Measurements from ENCODE around the gene IGSF8. TPM values are rescaled to one million over a fixed set of nuclear protein-coding genes. Genes with fewer than 3 reads are reported as not detected.
"Not testable (repeated sequence)": the region's sequence is repeated elsewhere in the genome, so short reads cannot be mapped to it uniquely, and the experiment has no call there.

The IGSF8 gene
- total RNA-seq, 1 experiment from 2014 or later, result 35.6 TPM

DNA sequence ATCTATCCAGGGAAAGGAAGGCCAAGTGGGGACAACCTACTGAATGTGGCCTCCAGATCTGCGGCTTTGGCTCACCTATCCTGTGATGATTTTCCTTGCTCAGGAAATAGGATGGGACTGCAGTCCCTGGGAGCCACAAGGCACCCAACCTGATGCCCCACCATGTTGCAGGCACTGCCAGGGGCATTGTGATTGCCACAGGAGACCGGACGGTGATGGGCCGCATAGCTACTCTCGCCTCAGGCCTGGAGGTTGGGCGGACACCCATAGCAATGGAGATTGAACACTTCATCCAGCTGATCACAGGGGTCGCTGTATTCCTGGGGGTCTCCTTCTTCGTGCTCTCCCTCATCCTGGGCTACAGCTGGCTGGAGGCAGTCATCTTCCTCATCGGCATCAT, 29.0 kb upstream of the IGSF8 start:
- H3K27ac ChIP-seq (ENCODE audit: low read depth, low read length), result no peak overlapping the region
- intact Hi-C loops (cut with micrococcal nuclease), result no loop called here
- TF ChIP-seq ELF1 (IDR thresholded peaks at IDR 0.05; ENCODE audit: borderline replicate concordance, low read depth), result no peak
- peaks cover 15 to 31% of the 10 kb centered on the region in 2 experiments for H3K4me1 ChIP-seq (ENCODE audit: control insufficient read depth in 1 of 2, insufficient read depth in 2 of 2, low read length in 2 of 2)
- no peaks in the 10 kb centered on the region for H4K20me1 ChIP-seq (ENCODE audit: insufficient read depth)
- no peak overlapping the region for H3K9ac ChIP-seq (ENCODE audit: low read length)
- no peak for DNase-seq (ENCODE audit: low read depth, low spot score)
- POLR2A ChIA-PET, result no interaction called here
- no peaks in the 10 kb centered on the region for H3K36me3 ChIP-seq (ENCODE audit: control insufficient read depth in 1 of 2, insufficient read depth in 2 of 2, low read length in 2 of 2)
- no TSS peak for BruUV-seq (replicated peaks)
- H3K27me3 ChIP-seq (ENCODE audit: insufficient read depth, low read length), result no peaks in the 10 kb centered on the region
- H3K4me2 ChIP-seq (ENCODE audit: low read length), result no peak overlapping the region
- RAD21 ChIA-PET (ENCODE audit: low non-redundant PET in 1 of 2, low total read pairs in 2 of 2, uncharacterized antibody in 2 of 2, unreplicated experiment in 2 of 2), result no interaction called here
- H3K4me3 ChIP-seq (replicated peaks in 1 of 2; ENCODE audit: low read depth in 1 of 2, low read length in 2 of 2), result no peak overlapping the region
- no peaks in the 10 kb centered on the region for H3K9me3 ChIP-seq (ENCODE audit: control insufficient read depth in 1 of 2, insufficient read depth in 1 of 2, low read depth in 1 of 2, low read length in 2 of 2)
- CTCF ChIA-PET, result interaction anchor here (1.0 to 1.4 kb wide), 2 partner anchors 18 to 26 kb away, joined by 3 to 4 read pairs; no protein-coding TSS in a partner anchor
- ATAC-seq, result no peak
- H2AFZ ChIP-seq (ENCODE audit: low read depth, low read length, poor library complexity, severe bottlenecking), result no peak overlapping the region
- H3K9me2 ChIP-seq (ENCODE audit: insufficient read depth), result 0 out of 2 replicates have a peak, but pooled peaks cover 2% of the 10 kb centered on the region
- no peaks in the 10 kb centered on the region for H3K79me2 ChIP-seq (ENCODE audit: insufficient read depth, low read length)

DNA sequence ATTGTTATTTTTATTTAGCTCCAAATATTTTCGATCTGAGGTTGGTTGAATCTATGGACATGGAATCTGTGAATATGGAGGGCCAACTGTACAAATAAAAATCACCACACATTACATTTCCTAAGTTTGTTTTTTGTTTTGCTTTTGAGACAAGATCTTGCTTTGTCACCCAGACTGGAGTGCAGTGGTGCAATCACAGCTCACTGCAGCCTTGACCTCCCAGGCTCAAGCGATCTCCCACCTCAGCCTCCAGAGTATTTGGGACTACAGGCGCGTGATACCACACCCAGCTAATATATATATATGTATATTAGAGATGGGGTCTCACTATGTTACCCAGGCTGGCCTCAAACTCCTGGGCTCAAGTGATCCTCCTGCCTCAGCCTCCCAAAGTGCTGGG, 27.9 kb upstream of the IGSF8 start:
- CTCF ChIA-PET; H2AFZ ChIP-seq (ENCODE audit: low read depth, low read length, poor library complexity, severe bottlenecking); BruUV-seq (replicated peaks); H3K27me3 ChIP-seq (ENCODE audit: insufficient read depth, low read length); H3K4me2 ChIP-seq (ENCODE audit: low read length); ATAC-seq; H3K9me3 ChIP-seq (ENCODE audit: control insufficient read depth in 1 of 2, insufficient read depth in 1 of 2, low read depth in 1 of 2, low read length in 2 of 2); DNase-seq (ENCODE audit: low read depth, low spot score); H3K79me2 ChIP-seq (ENCODE audit: insufficient read depth, low read length); POLR2A ChIA-PET; H3K9me2 ChIP-seq (ENCODE audit: insufficient read depth); H3K4me3 ChIP-seq (replicated peaks in 1 of 2; ENCODE audit: low read depth in 1 of 2, low read length in 2 of 2); H3K36me3 ChIP-seq (ENCODE audit: control insufficient read depth in 1 of 2, insufficient read depth in 2 of 2, low read length in 2 of 2); H3K27ac ChIP-seq (ENCODE audit: low read depth, low read length); H4K20me1 ChIP-seq (ENCODE audit: insufficient read depth); RAD21 ChIA-PET (ENCODE audit: low non-redundant PET in 1 of 2, low total read pairs in 2 of 2, uncharacterized antibody in 2 of 2, unreplicated experiment in 2 of 2); H3K9ac ChIP-seq (ENCODE audit: low read length); intact Hi-C loops (cut with micrococcal nuclease): not testable (repeated sequence)
- peaks cover 15 to 31% of the 10 kb centered on the region in 2 experiments for H3K4me1 ChIP-seq (ENCODE audit: control insufficient read depth in 1 of 2, insufficient read depth in 2 of 2, low read length in 2 of 2)

DNA sequence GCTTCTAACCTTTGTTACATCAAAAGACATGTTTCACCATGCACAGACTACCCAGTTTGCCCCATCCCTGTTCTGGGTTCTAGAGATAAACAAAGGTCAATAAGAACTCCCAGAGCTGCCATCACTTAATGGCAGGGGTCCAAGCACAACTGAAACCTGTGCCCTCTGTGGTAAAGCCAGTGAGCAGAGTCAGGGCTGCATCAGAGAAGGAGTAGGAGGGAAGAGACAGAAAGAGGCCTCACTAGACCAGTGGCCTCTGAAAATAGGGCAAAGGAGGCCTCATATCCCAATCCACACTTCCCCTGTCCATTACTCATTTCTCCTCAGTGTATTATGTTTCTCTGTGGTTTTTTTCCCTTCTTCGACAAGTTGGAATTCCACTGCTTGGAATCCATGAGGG, 27.3 kb upstream of the IGSF8 start:
- TF ChIP-seq JUND (IDR thresholded peaks at IDR 0.05) (no peak), TCF7L2 (IDR thresholded peaks at IDR 0.05; ENCODE audit: borderline replicate concordance, extremely low read depth, insufficient read depth, insufficient read length) (no peak), RAD21 (IDR thresholded peaks at IDR 0.05; ENCODE audit: low read depth) (no peak), CBX3 (IDR thresholded peaks at IDR 0.05; ENCODE audit: low read depth) (no peak), POLR2A (IDR thresholded peaks at IDR 0.05; ENCODE audit: borderline replicate concordance, extremely low read depth, insufficient read depth, insufficient read length) (no peak)
- TF ChIP-seq, protein P1, sequence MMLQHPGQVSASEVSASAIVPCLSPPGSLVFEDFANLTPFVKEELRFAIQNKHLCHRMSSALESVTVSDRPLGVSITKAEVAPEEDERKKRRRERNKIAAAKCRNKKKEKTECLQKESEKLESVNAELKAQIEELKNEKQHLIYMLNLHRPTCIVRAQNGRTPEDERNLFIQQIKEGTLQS (IDR thresholded peaks at IDR 0.05), result no peak
- TF ChIP-seq, protein P2, sequence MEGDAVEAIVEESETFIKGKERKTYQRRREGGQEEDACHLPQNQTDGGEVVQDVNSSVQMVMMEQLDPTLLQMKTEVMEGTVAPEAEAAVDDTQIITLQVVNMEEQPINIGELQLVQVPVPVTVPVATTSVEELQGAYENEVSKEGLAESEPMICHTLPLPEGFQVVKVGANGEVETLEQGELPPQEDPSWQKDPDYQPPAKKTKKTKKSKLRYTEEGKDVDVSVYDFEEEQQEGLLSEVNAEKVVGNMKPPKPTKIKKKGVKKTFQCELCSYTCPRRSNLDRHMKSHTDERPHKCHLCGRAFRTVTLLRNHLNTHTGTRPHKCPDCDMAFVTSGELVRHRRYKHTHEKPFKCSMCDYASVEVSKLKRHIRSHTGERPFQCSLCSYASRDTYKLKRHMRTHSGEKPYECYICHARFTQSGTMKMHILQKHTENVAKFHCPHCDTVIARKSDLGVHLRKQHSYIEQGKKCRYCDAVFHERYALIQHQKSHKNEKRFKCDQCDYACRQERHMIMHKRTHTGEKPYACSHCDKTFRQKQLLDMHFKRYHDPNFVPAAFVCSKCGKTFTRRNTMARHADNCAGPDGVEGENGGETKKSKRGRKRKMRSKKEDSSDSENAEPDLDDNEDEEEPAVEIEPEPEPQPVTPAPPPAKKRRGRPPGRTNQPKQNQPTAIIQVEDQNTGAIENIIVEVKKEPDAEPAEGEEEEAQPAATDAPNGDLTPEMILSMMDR (IDR thresholded peaks at IDR 0.05 in 2 of 3, conservative IDR thresholded peaks at IDR 0.05 in 1 of 3; ENCODE audit: borderline replicate concordance in 1 of 3, insufficient read depth in 1 of 3, low read depth in 2 of 3, low read length in 2 of 3), result no peak
- ChIA-PET POLR2A (no interaction called here), RAD21 (ENCODE audit: low non-redundant PET in 1 of 2, low total read pairs in 2 of 2, uncharacterized antibody in 2 of 2, unreplicated experiment in 2 of 2) (interaction anchor here in 1 of 2 experiments (0.7 kb wide), 1 partner anchor 27 kb away, joined by 3 read pairs; the partner anchor contains the start of gene IGSF8), CTCF (interaction anchor here (1.2 to 1.6 kb wide), 2 partner anchors 10 to 68 kb away, joined by 3 read pairs; no protein-coding TSS in a partner anchor)
- H2AFZ ChIP-seq (ENCODE audit: low read depth, low read length, poor library complexity, severe bottlenecking), result peak overlapping the region; percentile 46
- peaks cover 15 to 31% of the 10 kb centered on the region in 2 experiments for H3K4me1 ChIP-seq (ENCODE audit: control insufficient read depth in 1 of 2, insufficient read depth in 2 of 2, low read length in 2 of 2)
- BruUV-seq (replicated peaks), result no TSS peak
- ATAC-seq (no peak), DNase-seq (ENCODE audit: low read depth, low spot score) (no peak)
- H3K9me2 ChIP-seq (ENCODE audit: insufficient read depth), result 0 out of 2 replicates have a peak, but pooled peaks cover 2% of the 10 kb centered on the region
- intact Hi-C loops (cut with micrococcal nuclease), result no loop called here
- H3K36me3 ChIP-seq (ENCODE audit: control insufficient read depth in 1 of 2, insufficient read depth in 2 of 2, low read length in 2 of 2), result no peaks in the 10 kb centered on the region
- no peaks in the 10 kb centered on the region for H3K79me2 ChIP-seq (ENCODE audit: insufficient read depth, low read length)
- H3K9me3 ChIP-seq (ENCODE audit: control insufficient read depth in 1 of 2, insufficient read depth in 1 of 2, low read depth in 1 of 2, low read length in 2 of 2), result no peaks in the 10 kb centered on the region
- H3K4me3 ChIP-seq (replicated peaks in 1 of 2; ENCODE audit: low read depth in 1 of 2, low read length in 2 of 2), result no peak overlapping the region
- H4K20me1 ChIP-seq (ENCODE audit: insufficient read depth), result no peaks in the 10 kb centered on the region
- no peaks in the 10 kb centered on the region for H3K27me3 ChIP-seq (ENCODE audit: insufficient read depth, low read length)
- H3K4me2 ChIP-seq (ENCODE audit: low read length), result peak overlapping the region; percentile 71
- no peak overlapping the region for H3K27ac ChIP-seq (ENCODE audit: low read depth, low read length)
- no peak overlapping the region for H3K9ac ChIP-seq (ENCODE audit: low read length)
